H9 (cell line): ENCODE results near the gene GLT1D1. TPM values are rescaled to one million over a fixed set of nuclear protein-coding genes. Genes with fewer than 3 reads are reported as not detected.

Experiments used
- DNase-seq: peaks from one replicate; pipeline ENCODE4 v3.0.0-alpha.2; 2017
- H2AFZ ChIP-seq: one replicate; pipeline ENCODE4 v1.6.1; 2013; ENCODE audit warnings: mild to moderate bottlenecking, low read length, control low read depth, moderate library complexity
- H2AK5ac ChIP-seq: 2 replicates; pipeline ENCODE4 v1.6.1; 2013; ENCODE audit warnings: low read length, control low read depth, mixed read lengths; ENCODE audit not compliant: insufficient read length
- H2BK120ac ChIP-seq: one replicate; pipeline ENCODE4 v1.6.1; 2013; ENCODE audit warnings: low read depth, mild to moderate bottlenecking, low read length, control low read depth, inconsistent platforms; ENCODE audit not compliant: poor library complexity, severe bottlenecking
- H2BK12ac ChIP-seq: 2 replicates; pipeline ENCODE4 v1.6.1; 2013; ENCODE audit warnings: low read length, control low read depth, mixed read lengths, low read depth; ENCODE audit not compliant: insufficient read length
- H2BK15ac ChIP-seq: 2 replicates; pipeline ENCODE4 v1.6.1; 2013; ENCODE audit warnings: low read depth, low read length, control low read depth
- H2BK20ac ChIP-seq: one replicate; pipeline ENCODE4 v1.6.1; 2013; ENCODE audit warnings: low read depth, mild to moderate bottlenecking, low read length, control low read depth, inconsistent platforms; ENCODE audit not compliant: poor library complexity, severe bottlenecking
- H2BK5ac ChIP-seq: 2 replicates; pipeline ENCODE4 v1.6.1; 2013; ENCODE audit warnings: low read length, control low read depth, mixed read lengths; ENCODE audit not compliant: insufficient read length
- H3K14ac ChIP-seq: 2 replicates; pipeline ENCODE4 v1.6.1; 2013; ENCODE audit warnings: low read length, control low read depth; ENCODE audit not compliant: insufficient read depth
- H3K18ac ChIP-seq: 2 replicates; pipeline ENCODE4 v1.6.1; 2013; ENCODE audit warnings: low read depth, mild to moderate bottlenecking, mixed read lengths, low read length, control low read depth; ENCODE audit not compliant: insufficient read length
- H3K23ac ChIP-seq: 2 replicates; pipeline ENCODE4 v1.6.1; 2013; ENCODE audit warnings: low read length, control low read depth, mixed read lengths, low read depth; ENCODE audit not compliant: insufficient read length
- H3K23me2 ChIP-seq: 2 replicates; pipeline ENCODE4 v1.6.1; 2013; ENCODE audit warnings: low read depth, mild to moderate bottlenecking, mixed read lengths, low read length, control low read depth; ENCODE audit not compliant: insufficient read length, poor library complexity, severe bottlenecking
- H3K27ac ChIP-seq: 2 replicates; pipeline ENCODE4 v1.5.1; 2013; ENCODE audit warnings: low read length, control low read depth, mixed read lengths, low read depth; ENCODE audit not compliant: insufficient read length
- H3K27me3 ChIP-seq: 2 replicates; pipeline ENCODE4 v1.6.1; 2013; ENCODE audit warnings: low read length, control low read depth, inconsistent platforms; ENCODE audit not compliant: insufficient read depth
- H3K4ac ChIP-seq: 2 replicates; pipeline ENCODE4 v1.6.1; 2013; ENCODE audit warnings: low read depth, mild to moderate bottlenecking, control low read depth, inconsistent platforms, low read length, moderate library complexity
- H3K4me1 ChIP-seq: 2 replicates; pipeline ENCODE4 v1.6.1; 2013; ENCODE audit warnings: low read length, control low read depth, inconsistent platforms; ENCODE audit not compliant: insufficient read depth
- H3K4me2 ChIP-seq: 2 replicates; pipeline ENCODE4 v1.6.1; 2013; ENCODE audit warnings: low read length, control low read depth, mixed read lengths; ENCODE audit not compliant: insufficient read length, insufficient read depth
- H3K56ac ChIP-seq: 2 replicates; pipeline ENCODE4 v1.6.1; 2013; ENCODE audit warnings: low read depth, mild to moderate bottlenecking, mixed read lengths, low read length, control low read depth; ENCODE audit not compliant: insufficient read length
- H3K79me1 ChIP-seq: 2 replicates; pipeline ENCODE4 v1.6.1; 2013; ENCODE audit warnings: low read depth, mild to moderate bottlenecking, moderate library complexity, low read length, control low read depth, inconsistent platforms; ENCODE audit not compliant: insufficient read depth, poor library complexity, severe bottlenecking
- H3K79me2 ChIP-seq: 2 replicates; pipeline ENCODE4 v1.6.1; 2013; ENCODE audit warnings: low read length, control low read depth, inconsistent platforms; ENCODE audit not compliant: insufficient read depth
- H3K9ac ChIP-seq: 2 replicates; pipeline ENCODE4 v1.6.1; 2013; ENCODE audit warnings: low read length, control low read depth, mixed read lengths; ENCODE audit not compliant: insufficient read length; ENCODE audit errors: extremely low read depth
- H3K9me3 ChIP-seq: one replicate; pipeline ENCODE4 v1.6.1; 2013; ENCODE audit warnings: low read depth, low read length, inconsistent platforms; ENCODE audit not compliant: control insufficient read depth
- H3T11ph ChIP-seq: one replicate; pipeline ENCODE4 v1.6.1; 2013; ENCODE audit warnings: mild to moderate bottlenecking, low read length, control low read depth, inconsistent platforms
- H4K20me1 ChIP-seq: one replicate; pipeline ENCODE4 v1.6.1; 2013; ENCODE audit not compliant: control insufficient read depth, insufficient read length, insufficient read depth
- H4K5ac ChIP-seq: 2 replicates; pipeline ENCODE4 v1.6.1; 2013; ENCODE audit warnings: low read depth, mild to moderate bottlenecking, mixed read lengths, low read length, control low read depth; ENCODE audit not compliant: insufficient read length
- H4K8ac ChIP-seq: replicated peaks from 2 replicates; pipeline ENCODE4 v1.6.1; 2013; ENCODE audit warnings: low read length, control low read depth, mixed read lengths, low read depth; ENCODE audit not compliant: insufficient read length
- H4K91ac ChIP-seq: 2 replicates; pipeline ENCODE4 v1.6.1; 2013; ENCODE audit warnings: low read depth, mild to moderate bottlenecking, moderate library complexity, mixed read lengths, low read length, control low read depth; ENCODE audit not compliant: insufficient read length
- H3K27ac Mint-ChIP-seq, 3 experiments: 2 replicates in 2 of 3; 3 replicates in 1 of 3; pipeline ENCODE4 v1.8.0; 2020 to 2021; ENCODE audit warnings: mixed read lengths in 3 of 3, mild to moderate bottlenecking in 1 of 3, moderate library complexity in 1 of 3
- H3K27me3 Mint-ChIP-seq: 2 replicates; pipeline ENCODE4 v1.8.0; 2021; ENCODE audit warnings: low read depth, mild to moderate bottlenecking, moderate library complexity, mixed read lengths
- H3K36me3 Mint-ChIP-seq, 3 experiments: 2 replicates in 2 of 3; 3 replicates in 1 of 3; pipeline ENCODE4 v1.8.0; 2020 to 2021; ENCODE audit warnings: low read depth in 3 of 3, mixed read lengths in 3 of 3; ENCODE audit not compliant: insufficient read depth in 1 of 3
- H3K4me1 Mint-ChIP-seq, 2 experiments: 2 replicates each; pipeline ENCODE4 v1.8.0; 2020; ENCODE audit warnings: mixed read lengths in 2 of 2
- H3K4me3 Mint-ChIP-seq, 2 experiments: 2 replicates in 1 of 2; 3 replicates in 1 of 2; pipeline ENCODE4 v1.8.0; 2020 to 2021; ENCODE audit warnings: mild to moderate bottlenecking in 2 of 2, mixed read lengths in 2 of 2, moderate library complexity in 1 of 2
- H3K9me3 Mint-ChIP-seq, 2 experiments: 2 replicates in 1 of 2; 3 replicates in 1 of 2; pipeline ENCODE4 v1.8.0; 2020; ENCODE audit warnings: mild to moderate bottlenecking in 2 of 2, mixed read lengths in 2 of 2, moderate library complexity in 1 of 2
- CTCF ChIP-seq: fragments of 200-600 bp; sonication (generic); conservative IDR thresholded peaks from 3 replicates; pipeline ENCODE4 v1.8.0; 2021; ENCODE audit warnings: antibody characterized with exemption, mild to moderate bottlenecking
- WGBS: extraction: QIAGEN DNeasy Blood & Tissue Kit; methylation state at CpG from one replicate; pipeline ENCODE4 v1.1.7; 2013; ENCODE audit warnings: missing lambda C conversion rate, low lambda C conversion rate, mixed read lengths; ENCODE audit not compliant: insufficient read length; ENCODE audit errors: extremely low coverage; 5-methylcytosine and 5-hydroxymethylcytosine counted together
- total RNA-seq: library from RNA; stranded (reverse); gene quantifications from 2 replicates; pipeline ENCODE4 v1.2.1, GENCODE V29; 2021

The GLT1D1 gene
- total RNA-seq, 1 experiment from 2014 or later, result 7.0 TPM

GRCh38 chr12:128992116-128992515, 138.8 kb downstream of the GLT1D1 start:
- H3K4ac ChIP-seq, result no peak overlapping the region
- H2BK15ac ChIP-seq, result no peak overlapping the region
- H3K14ac ChIP-seq, result no peak overlapping the region
- H2BK120ac ChIP-seq, result no peak overlapping the region
- no peaks in the 10 kb centered on the region; the same call in 1 of the 2 replicates for H3K4me1 ChIP-seq
- no peak overlapping the region for H2AFZ ChIP-seq
- H3K27ac ChIP-seq, result no peak overlapping the region
- H3K56ac ChIP-seq, result no peak overlapping the region
- H2AK5ac ChIP-seq, result no peak overlapping the region
- H2BK12ac ChIP-seq, result no peak overlapping the region
- H2BK20ac ChIP-seq, result no peak overlapping the region
- no peaks in the 10 kb centered on the region for H3K23me2 ChIP-seq
- Mint-ChIP-seq H3K4me1 (peaks cover 8% of the 10 kb centered on the region in 2 experiments), H3K4me3 (no peak overlapping the region), H3K36me3 (no peaks in the 10 kb centered on the region; a peak in 1 of 7 replicates), H3K9me3 (peaks cover 0 to 4% of the 10 kb centered on the region in 2 experiments; a peak in 2 of 5 replicates), H3K27me3 (peaks cover 22% of the 10 kb centered on the region), H3K27ac (no peak overlapping the region; a peak in 1 of 7 replicates)
- no peak overlapping the region for H4K8ac ChIP-seq
- H3K4me2 ChIP-seq, result no peak overlapping the region
- H2BK5ac ChIP-seq, result no peak overlapping the region
- no peaks in the 10 kb centered on the region for H3K79me2 ChIP-seq
- no peaks in the 10 kb centered on the region for H3K9me3 ChIP-seq
- WGBS, result no CpG with 5 or more reads among the region's 8 CpGs
- H3K9ac ChIP-seq, result no peak overlapping the region
- no peak for TF ChIP-seq CTCF
- H4K5ac ChIP-seq, result no peak overlapping the region
- no peak overlapping the region for H4K91ac ChIP-seq
- H4K20me1 ChIP-seq, result no peaks in the 10 kb centered on the region
- H3K27me3 ChIP-seq, result no peaks in the 10 kb centered on the region
- H3T11ph ChIP-seq, result no peak overlapping the region
- DNase-seq, result no peak
- H3K79me1 ChIP-seq, result no peaks in the 10 kb centered on the region
- no peak overlapping the region for H3K18ac ChIP-seq
- no peak overlapping the region for H3K23ac ChIP-seq
